ENCODE measurements around the gene GJB3. TPM values are rescaled to one million over a fixed set of nuclear protein-coding genes. Genes with fewer than 3 reads are reported as not detected.

The GJB3 gene
- total RNA-seq, 1 experiment from 2014 or later: 89.9 TPM

- Histone ChIP-seq H3K9me2 (replicated peaks; ENCODE audit: low read length) (no peaks in the 10 kb centered on the region), H3K9ac (ENCODE audit: low read length) (no peak overlapping the region), H3K79me2 (ENCODE audit: low read length) (no peaks in the 10 kb centered on the region), H3K4me2 (ENCODE audit: low read length) (no peak overlapping the region), H3K4me1 (ENCODE audit: insufficient read depth, low read length) (peaks cover 3% of the 10 kb centered on the region; the same call in 1 of the 2 replicates), H3K27ac (ENCODE audit: low read length) (no peak overlapping the region), H3K9me3 (ENCODE audit: low read length) (no peaks in the 10 kb centered on the region), H3F3A (ENCODE audit: low read length, unreplicated experiment) (no peaks in the 10 kb centered on the region), H3K4me3 (ENCODE audit: low read length) (no peak overlapping the region), H2AFZ (ENCODE audit: low read length) (no peak overlapping the region), H4K20me1 (ENCODE audit: low read length) (no peaks in the 10 kb centered on the region), H3K36me3 (ENCODE audit: low read depth, low read length) (no peaks in the 10 kb centered on the region), H3K27me3 (ENCODE audit: low read length) (peaks cover 17% of the 10 kb centered on the region)
- no TSS peak for BruUV-seq (replicated peaks)
- no peak for TF ChIP-seq EZH2phosphoT487 (IDR thresholded peaks at IDR 0.05; ENCODE audit: borderline replicate concordance, low read length)
- no peak for TF ChIP-seq CTCF (conservative IDR thresholded peaks at IDR 0.05; ENCODE audit: low read depth, low read length)
- TF ChIP-seq EZH2 (IDR thresholded peaks at IDR 0.05; ENCODE audit: low read length, unreplicated experiment): no peak
- no peak for ATAC-seq
- DNase-seq: no peak
- intact Hi-C loops (cut with micrococcal nuclease): loop anchor here (5.0 kb wide), 1 partner anchor 627 kb away; no protein-coding TSS in a partner anchor
- POLR2A ChIA-PET (ENCODE audit: unreplicated experiment): no interaction called here
- CTCF ChIA-PET: no interaction called here
Observed at GRCh38 chr1:34739613-34740012, 41.4 kb upstream of the GJB3 start.

- no peak overlapping the region for H3K9ac ChIP-seq (ENCODE audit: low read length)
- CTCF ChIA-PET: interaction anchor here (0.6 kb wide), 1 partner anchor 1076 kb away, joined by 3 read pairs; no protein-coding TSS in a partner anchor
- H3K4me1 ChIP-seq (ENCODE audit: insufficient read depth, low read length): peaks cover 3% of the 10 kb centered on the region; the same call in 1 of the 2 replicates
- no peaks in the 10 kb centered on the region for H4K20me1 ChIP-seq (ENCODE audit: low read length)
- no peak overlapping the region for H2AFZ ChIP-seq (ENCODE audit: low read length)
- TF ChIP-seq EZH2 (IDR thresholded peaks at IDR 0.05; ENCODE audit: low read length, unreplicated experiment): no peak
- TF ChIP-seq CTCF (conservative IDR thresholded peaks at IDR 0.05; ENCODE audit: low read depth, low read length): no peak
- no peak for TF ChIP-seq EZH2phosphoT487 (IDR thresholded peaks at IDR 0.05; ENCODE audit: borderline replicate concordance, low read length)
- no peaks in the 10 kb centered on the region for H3K9me2 ChIP-seq (replicated peaks; ENCODE audit: low read length)
- BruUV-seq (replicated peaks): no TSS peak
- ATAC-seq (no peak), DNase-seq (no peak)
- POLR2A ChIA-PET (ENCODE audit: unreplicated experiment): interaction anchor here (0.6 kb wide), 1 partner anchor 120 kb away, joined by 3 read pairs; the partner anchor contains the start of gene SMIM12
- H3K9me3 ChIP-seq (ENCODE audit: low read length): no peaks in the 10 kb centered on the region
- H3F3A ChIP-seq (ENCODE audit: low read length, unreplicated experiment): no peaks in the 10 kb centered on the region
- H3K36me3 ChIP-seq (ENCODE audit: low read depth, low read length): no peaks in the 10 kb centered on the region
- H3K27me3 ChIP-seq (ENCODE audit: low read length): peaks cover 10% of the 10 kb centered on the region
- no peak overlapping the region for H3K27ac ChIP-seq (ENCODE audit: low read length)
- H3K4me3 ChIP-seq (ENCODE audit: low read length): no peak overlapping the region
- no peaks in the 10 kb centered on the region for H3K79me2 ChIP-seq (ENCODE audit: low read length)
- intact Hi-C loops (cut with micrococcal nuclease): loop anchor here (5.0 kb wide), 1 partner anchor 628 kb away; no protein-coding TSS in a partner anchor
- H3K4me2 ChIP-seq (ENCODE audit: low read length): no peak overlapping the region
Observed at GRCh38 chr1:34740161-34740868, 40.7 kb upstream of the GJB3 start.

Measured in PC-3 (cell line).